Stimulated activated memory B cell treated with anti-CD40 and anti-IgM and Interleukin-4, amounts not matched to agents 10 μg/mL and 1 μg/mL and 100 μg/mL, for 72 hours (primary cell): Measurements from ENCODE around the gene SNRPB.

Experiments used
- ATAC-seq: fragments of 150-1000 bp; cut with Tn5 transposase; 2 replicates; pipeline ENCODE4 v1.10.0; 2021
- H3K27ac Mint-ChIP-seq: one replicate; pipeline ENCODE4 v1.8.0; 2022; ENCODE audit warnings: mild to moderate bottlenecking, mixed read lengths
- H3K27me3 Mint-ChIP-seq: one replicate; pipeline ENCODE4 v1.8.0; 2022; ENCODE audit warnings: mixed read lengths
- H3K36me3 Mint-ChIP-seq: one replicate; pipeline ENCODE4 v1.8.0; 2022; ENCODE audit warnings: mixed read lengths
- H3K4me1 Mint-ChIP-seq: one replicate; pipeline ENCODE4 v1.8.0; 2022; ENCODE audit warnings: mixed read lengths
- H3K4me3 Mint-ChIP-seq: one replicate; pipeline ENCODE4 v1.8.0; 2022; ENCODE audit warnings: mild to moderate bottlenecking, moderate library complexity, mixed read lengths
- H3K9me3 Mint-ChIP-seq: one replicate; pipeline ENCODE4 v1.8.0; 2022; ENCODE audit warnings: mixed read lengths

Gene SNRPB

GRCh38 chr20:2416541-2417212 is 53.9 kb downstream of the SNRPB start:
- Mint-ChIP-seq H3K36me3 (no peaks in the 10 kb centered on the region), H3K9me3 (no peaks in the 10 kb centered on the region), H3K4me3 (no peak overlapping the region), H3K4me1 (no peaks in the 10 kb centered on the region), H3K27ac (no peak overlapping the region), H3K27me3 (peaks cover 26% of the 10 kb centered on the region)
- no peak for ATAC-seq
